AG10803 (cell line): ENCODE measurements around the gene CDKN2C.
"Not testable (repeated sequence)": the region's sequence is repeated elsewhere in the genome, so short reads cannot be mapped to it uniquely, and the experiment has no call there.

ENCODE experiments used
- DNase-seq: peaks from one replicate; pipeline ENCODE4 v3.0.0; 2010; ENCODE audit warnings: low read depth
- H3K4me3 ChIP-seq: 2 replicates; pipeline ENCODE4 v1.5.1; 2011; ENCODE audit warnings: mild to moderate bottlenecking, low read length, control low read depth
- TF ChIP-seq, protein P1 (sequence below): conservative IDR thresholded peaks from 2 replicates; pipeline ENCODE4 v1.5.1; 2011; ENCODE audit warnings: mild to moderate bottlenecking, low read length, control low read depth, inconsistent platforms

CDKN2C gene

DNA sequence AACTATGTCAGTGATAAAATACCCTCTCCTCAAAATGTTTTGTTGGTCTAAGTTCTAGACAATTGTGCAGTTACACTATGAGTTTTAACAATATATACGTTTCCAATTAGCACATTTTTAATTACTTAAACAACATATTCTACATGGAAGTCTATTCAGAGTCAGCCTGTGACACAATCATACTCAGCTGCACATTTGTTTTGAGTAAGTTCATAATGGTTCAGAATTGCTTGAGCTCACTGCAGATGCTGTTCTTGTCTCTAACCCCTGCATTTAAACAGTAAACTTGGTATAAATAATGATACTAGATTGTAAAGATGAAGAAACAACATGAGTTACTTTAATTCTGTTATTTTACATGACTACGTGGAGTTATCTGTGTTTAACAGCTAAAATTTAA is 30.6 kb downstream of the CDKN2C start:
- DNase-seq, result no peak
- TF ChIP-seq, protein P1, sequence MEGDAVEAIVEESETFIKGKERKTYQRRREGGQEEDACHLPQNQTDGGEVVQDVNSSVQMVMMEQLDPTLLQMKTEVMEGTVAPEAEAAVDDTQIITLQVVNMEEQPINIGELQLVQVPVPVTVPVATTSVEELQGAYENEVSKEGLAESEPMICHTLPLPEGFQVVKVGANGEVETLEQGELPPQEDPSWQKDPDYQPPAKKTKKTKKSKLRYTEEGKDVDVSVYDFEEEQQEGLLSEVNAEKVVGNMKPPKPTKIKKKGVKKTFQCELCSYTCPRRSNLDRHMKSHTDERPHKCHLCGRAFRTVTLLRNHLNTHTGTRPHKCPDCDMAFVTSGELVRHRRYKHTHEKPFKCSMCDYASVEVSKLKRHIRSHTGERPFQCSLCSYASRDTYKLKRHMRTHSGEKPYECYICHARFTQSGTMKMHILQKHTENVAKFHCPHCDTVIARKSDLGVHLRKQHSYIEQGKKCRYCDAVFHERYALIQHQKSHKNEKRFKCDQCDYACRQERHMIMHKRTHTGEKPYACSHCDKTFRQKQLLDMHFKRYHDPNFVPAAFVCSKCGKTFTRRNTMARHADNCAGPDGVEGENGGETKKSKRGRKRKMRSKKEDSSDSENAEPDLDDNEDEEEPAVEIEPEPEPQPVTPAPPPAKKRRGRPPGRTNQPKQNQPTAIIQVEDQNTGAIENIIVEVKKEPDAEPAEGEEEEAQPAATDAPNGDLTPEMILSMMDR, result no peak
- no peak overlapping the region for H3K4me3 ChIP-seq

DNA sequence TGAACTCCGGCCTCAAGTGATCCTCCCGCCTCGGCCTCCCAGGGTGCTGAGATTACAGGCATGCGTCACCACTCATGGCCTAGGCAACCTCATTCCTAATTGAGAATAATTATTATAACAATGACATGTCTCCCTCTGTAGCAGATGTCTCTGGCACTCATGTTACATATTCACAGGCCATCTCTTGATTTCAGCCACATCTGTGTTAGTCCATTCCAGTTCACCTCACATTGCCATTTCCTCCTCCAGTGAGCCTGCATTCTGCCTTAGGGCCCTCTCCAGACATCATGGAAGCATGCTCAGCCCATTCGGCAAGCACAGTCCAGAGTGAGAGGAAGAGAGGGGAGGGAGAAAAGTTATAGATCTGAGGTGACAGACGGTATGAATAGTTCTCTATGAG is 32.5 kb downstream of the CDKN2C start:
- DNase-seq, result no peak
- no peak overlapping the region for H3K4me3 ChIP-seq
- TF ChIP-seq, protein P1, result no peak

DNA sequence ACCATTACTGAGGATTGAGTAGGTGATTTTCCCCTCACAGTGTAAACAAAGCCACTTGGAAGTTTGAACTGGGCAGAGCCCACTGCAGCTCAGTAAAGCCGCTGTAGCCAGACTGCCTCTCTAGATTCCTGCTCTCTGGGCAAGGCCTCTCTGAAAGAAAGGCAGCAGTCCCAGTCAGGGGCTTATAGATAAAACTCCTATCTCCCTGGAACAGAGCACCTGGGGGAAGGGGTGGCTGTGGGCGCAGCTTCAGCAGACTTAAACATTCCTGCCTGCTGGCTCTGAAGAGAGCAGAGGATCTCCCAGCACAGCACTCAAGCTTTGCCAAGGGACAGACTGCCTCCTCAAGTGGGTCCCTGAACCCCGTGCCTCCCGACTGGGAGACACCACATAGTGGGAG is 35.5 kb downstream of the CDKN2C start:
- not testable (repeated sequence) for DNase-seq, H3K4me3 ChIP-seq

DNA sequence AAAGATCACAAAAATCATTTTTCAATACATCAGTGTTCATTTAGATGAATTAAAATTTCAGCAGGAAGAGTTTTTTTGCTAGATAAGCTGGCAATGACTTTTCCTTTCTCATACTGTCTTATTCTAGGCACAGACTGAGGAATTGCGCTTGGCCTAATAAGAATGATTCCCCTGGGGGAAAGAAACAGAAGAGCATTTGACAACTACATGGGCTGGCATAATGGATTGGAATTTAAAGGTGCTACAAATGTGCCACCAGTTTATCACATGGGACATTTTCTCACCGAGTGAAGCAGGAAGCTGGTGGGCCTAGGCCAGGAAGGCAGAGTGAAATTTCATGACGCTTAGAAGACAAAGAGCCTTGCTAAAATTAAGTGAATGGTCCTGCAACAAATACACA is 39.3 kb downstream of the CDKN2C start:
- TF ChIP-seq, protein P1, result no peak
- H3K4me3 ChIP-seq, result no peak overlapping the region
- no peak for DNase-seq

DNA sequence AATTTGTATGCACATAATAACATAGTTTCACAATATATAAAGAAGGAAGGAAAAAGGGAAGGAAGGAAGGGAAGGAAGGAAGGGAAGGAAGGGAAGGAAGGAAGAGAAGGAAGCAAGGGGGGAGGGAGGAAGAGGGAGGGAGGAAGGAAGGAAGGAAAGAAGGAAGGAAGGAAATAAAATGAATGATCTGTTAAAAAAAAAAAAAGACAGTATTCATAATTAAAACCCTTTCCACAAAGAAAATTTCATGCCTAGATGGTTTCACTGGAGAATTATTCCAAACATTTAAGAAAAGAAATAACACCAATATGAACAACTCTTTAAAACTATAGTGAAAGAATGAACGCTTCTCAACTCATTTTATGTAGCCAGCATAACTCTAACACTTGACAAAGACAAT is 44.8 kb downstream of the CDKN2C start:
- DNase-seq, result no peak
- H3K4me3 ChIP-seq, result no peak overlapping the region
- TF ChIP-seq, protein P1, result no peak

DNA sequence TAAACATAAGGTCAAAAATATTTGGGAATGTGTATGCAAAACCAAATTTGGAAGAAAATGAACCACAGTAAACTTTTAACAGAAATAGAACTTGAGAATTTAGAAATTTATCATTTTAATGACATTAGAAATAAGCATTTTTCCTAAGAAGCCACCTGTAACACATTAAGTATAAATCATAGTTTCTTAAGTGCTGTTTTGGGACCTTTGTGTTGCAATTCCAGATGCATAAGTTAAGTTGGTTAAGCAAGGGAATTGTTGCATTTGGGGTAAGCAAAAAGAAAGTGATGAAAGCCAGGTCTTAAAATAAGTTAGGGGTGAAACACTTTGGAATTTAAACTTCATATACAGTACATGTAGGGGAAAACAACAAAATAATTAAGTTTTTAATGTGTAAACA is 49.8 kb downstream of the CDKN2C start:
- DNase-seq, result peak; percentile 94
- no peak overlapping the region for H3K4me3 ChIP-seq
- TF ChIP-seq, protein P1, result no peak
